Measurements from ENCODE around the gene SLC2A8. TPM values are rescaled to one million over a fixed set of nuclear protein-coding genes. Genes with fewer than 3 reads are reported as not detected.

The SLC2A8 gene
- total RNA-seq, 1 experiment from 2014 or later: 16.8 TPM

- ChIA-PET CTCF (no interaction called here), POLR2A (no interaction called here), RAD21 (ENCODE audit: low non-redundant PET in 1 of 2, low total read pairs in 2 of 2, uncharacterized antibody in 2 of 2, unreplicated experiment in 2 of 2) (no interaction called here)
- Histone ChIP-seq H3K4me2 (ENCODE audit: low read length) (no peak overlapping the region), H2AFZ (ENCODE audit: low read depth, low read length, poor library complexity, severe bottlenecking) (no peak overlapping the region), H3K9me2 (ENCODE audit: insufficient read depth) (no peaks in the 10 kb centered on the region), H4K20me1 (ENCODE audit: insufficient read depth) (no peaks in the 10 kb centered on the region), H3K4me3 (replicated peaks in 1 of 2; ENCODE audit: low read depth in 1 of 2, low read length in 2 of 2) (no peak overlapping the region), H3K36me3 (ENCODE audit: control insufficient read depth in 1 of 2, insufficient read depth in 2 of 2, low read length in 2 of 2) (no peaks in the 10 kb centered on the region), H3K9ac (ENCODE audit: low read length) (no peak overlapping the region), H3K9me3 (ENCODE audit: control insufficient read depth in 1 of 2, insufficient read depth in 1 of 2, low read depth in 1 of 2, low read length in 2 of 2) (no peaks in the 10 kb centered on the region), H3K27ac (ENCODE audit: low read depth, low read length) (no peak overlapping the region), H3K79me2 (ENCODE audit: insufficient read depth, low read length) (no peaks in the 10 kb centered on the region), H3K4me1 (ENCODE audit: control insufficient read depth in 1 of 2, insufficient read depth in 2 of 2, low read length in 2 of 2) (no peaks in the 10 kb centered on the region), H3K27me3 (ENCODE audit: insufficient read depth, low read length) (no peaks in the 10 kb centered on the region)
- no TSS peak for BruUV-seq (replicated peaks)
- intact Hi-C loops (cut with micrococcal nuclease): no loop called here
- TF ChIP-seq ZFX (IDR thresholded peaks at IDR 0.05) (no peak), POLR2A (IDR thresholded peaks at IDR 0.05; ENCODE audit: borderline replicate concordance, extremely low read depth, insufficient read depth, insufficient read length) (no peak), CBX3 (IDR thresholded peaks at IDR 0.05; ENCODE audit: low read depth) (no peak), FOSL1 (IDR thresholded peaks at IDR 0.05; ENCODE audit: low read depth) (no peak), SP1 (IDR thresholded peaks at IDR 0.05; ENCODE audit: low read depth) (no peak), EZH2 (IDR thresholded peaks at IDR 0.05) (no peak), ZNF274 (IDR thresholded peaks at IDR 0.05; ENCODE audit: low read depth, low read length) (no peak), ATF3 (IDR thresholded peaks at IDR 0.05) (no peak), ZBTB33 (IDR thresholded peaks at IDR 0.05; ENCODE audit: extremely low read depth, insufficient replicate concordance, low read length) (no peak), EGR1 (IDR thresholded peaks at IDR 0.05; ENCODE audit: low read depth) (no peak), ELF1 (IDR thresholded peaks at IDR 0.05; ENCODE audit: borderline replicate concordance, low read depth) (no peak), TCF7L2 (IDR thresholded peaks at IDR 0.05; ENCODE audit: borderline replicate concordance, extremely low read depth, insufficient read depth, insufficient read length) (no peak), SIN3A (IDR thresholded peaks at IDR 0.05; ENCODE audit: low read depth) (no peak)
- ATAC-seq (no peak), DNase-seq (ENCODE audit: low read depth, low spot score) (no peak)
Observed at GRCh38 chr9:127351182-127352166, 45.5 kb upstream of the SLC2A8 start.
